PC-3 (cell line): Measurements from ENCODE around the gene SNTG2.

ENCODE experiments used
- CTCF ChIP-seq: fragments of 300-600 bp; sonication (generic); conservative IDR thresholded peaks from 2 replicates; pipeline ENCODE4 v1.5.1; 2017; ENCODE audit warnings: antibody characterized with exemption, low read depth, mild to moderate bottlenecking, low read length
- EZH2 ChIP-seq: fragments of 300-600 bp; sonication (generic); IDR thresholded peaks from one replicate; pipeline ENCODE4 v1.6.1; 2017; ENCODE audit warnings: antibody characterized with exemption, mild to moderate bottlenecking, low read length; ENCODE audit not compliant: unreplicated experiment
- EZH2phosphoT487 ChIP-seq: fragments of 300-600 bp; sonication (generic); IDR thresholded peaks from 2 replicates; pipeline ENCODE4 v1.6.1; 2018; ENCODE audit warnings: mild to moderate bottlenecking, antibody characterized with exemption, low read length, borderline replicate concordance

DNA sequence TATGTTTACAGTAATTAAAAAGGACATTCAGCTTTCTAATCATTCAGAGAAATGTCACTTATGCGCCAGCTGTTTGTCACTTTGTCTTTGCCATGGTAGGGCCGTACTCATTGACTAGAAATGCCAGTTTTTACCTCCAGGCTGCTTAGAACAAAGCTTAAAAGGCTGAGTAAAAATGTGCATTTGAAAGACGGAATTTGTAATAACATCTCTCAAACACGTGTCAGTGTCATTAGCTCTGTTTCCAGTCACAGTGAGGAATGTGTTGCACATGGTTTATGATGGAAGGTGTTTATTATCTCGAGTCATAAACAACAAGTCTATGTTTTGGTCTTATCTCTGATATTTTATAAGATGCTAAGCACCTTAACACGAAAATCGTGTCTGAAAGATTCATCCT lies 118.2 kb downstream of the SNTG2 start:
- TF ChIP-seq CTCF (no peak), EZH2 (no peak), EZH2phosphoT487 (no peak)
